A549 (cell line): ENCODE measurements around the gene PLAC8L1.

Experiments
- EHMT2 ChIP-seq: fragments of 200-600 bp; sonication (generic); IDR thresholded peaks from 2 replicates; pipeline ENCODE4 v1.6.1; 2016; ENCODE audit warnings: antibody characterized with exemption, low read depth, mild to moderate bottlenecking, moderate library complexity
- HMGXB4 ChIP-seq: fragments of 250-450 bp; sonication (Bioruptor Pico); IDR thresholded peaks from 2 replicates; pipeline ENCODE4 v1.5.0; 2021; ENCODE audit warnings: mild to moderate bottlenecking, moderate library complexity, borderline replicate concordance
- POLR2A ChIP-seq: IDR thresholded peaks from 2 replicates; pipeline ENCODE4 v1.6.1; 2012; ENCODE audit warnings: mild to moderate bottlenecking, low read length

GRCh38 chr5:146137967-146138403, 32.6 kb upstream of the PLAC8L1 start:
- TF ChIP-seq HMGXB4 (no peak), POLR2A (no peak), EHMT2 (no peak)
